Right lobe of liver (tissue), 4 donors: ENCODE data around the gene PLXNA4.

Experiments
- POLR2A ChIP-seq: fragments of 450-650 bp; IDR thresholded peaks from one replicate; pipeline ENCODE4 v1.6.1; 2017; ENCODE audit warnings: antibody characterized with exemption, mild to moderate bottlenecking
- TF ChIP-seq, protein P1 (sequence below), 4 donors: fragments of 200-600 bp in 3 of 4; fragments of 450-650 bp in 1 of 4; IDR thresholded peaks; one replicate each; pipeline versions ENCODE4 v1.5.1 to v1.8.0; 2016 to 2022; ENCODE audit warnings: antibody characterized with exemption in 4 of 4, mild to moderate bottlenecking in 2 of 4
- donor health status: DM: no; HTN: no; CAD: no.
- donor health status: DM: no; HTN: no; CAD: no.
- donor health status: DM: no; HTN: yes; CAD: no.

DNA sequence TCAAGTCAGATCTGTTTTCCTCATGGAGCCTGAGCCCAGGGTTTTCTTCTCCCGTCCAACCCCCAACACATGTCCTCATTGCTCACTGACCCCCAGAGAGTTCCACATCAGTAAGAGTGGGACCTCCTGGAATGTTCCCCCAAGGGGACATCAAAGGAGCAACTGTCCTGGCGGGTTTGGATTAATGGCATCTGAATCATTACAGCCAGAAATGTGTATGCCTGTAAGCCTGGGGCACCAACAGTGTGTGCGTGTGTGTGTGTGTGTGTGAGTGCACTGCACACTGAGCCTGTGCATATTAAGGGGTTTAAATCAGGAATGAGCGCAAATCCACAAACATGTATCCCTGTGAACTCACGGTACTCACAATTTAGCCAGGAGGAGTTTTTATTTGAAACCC is 222.3 kb downstream of the PLXNA4 start:
- no peak for TF ChIP-seq POLR2A
- TF ChIP-seq, protein P1, sequence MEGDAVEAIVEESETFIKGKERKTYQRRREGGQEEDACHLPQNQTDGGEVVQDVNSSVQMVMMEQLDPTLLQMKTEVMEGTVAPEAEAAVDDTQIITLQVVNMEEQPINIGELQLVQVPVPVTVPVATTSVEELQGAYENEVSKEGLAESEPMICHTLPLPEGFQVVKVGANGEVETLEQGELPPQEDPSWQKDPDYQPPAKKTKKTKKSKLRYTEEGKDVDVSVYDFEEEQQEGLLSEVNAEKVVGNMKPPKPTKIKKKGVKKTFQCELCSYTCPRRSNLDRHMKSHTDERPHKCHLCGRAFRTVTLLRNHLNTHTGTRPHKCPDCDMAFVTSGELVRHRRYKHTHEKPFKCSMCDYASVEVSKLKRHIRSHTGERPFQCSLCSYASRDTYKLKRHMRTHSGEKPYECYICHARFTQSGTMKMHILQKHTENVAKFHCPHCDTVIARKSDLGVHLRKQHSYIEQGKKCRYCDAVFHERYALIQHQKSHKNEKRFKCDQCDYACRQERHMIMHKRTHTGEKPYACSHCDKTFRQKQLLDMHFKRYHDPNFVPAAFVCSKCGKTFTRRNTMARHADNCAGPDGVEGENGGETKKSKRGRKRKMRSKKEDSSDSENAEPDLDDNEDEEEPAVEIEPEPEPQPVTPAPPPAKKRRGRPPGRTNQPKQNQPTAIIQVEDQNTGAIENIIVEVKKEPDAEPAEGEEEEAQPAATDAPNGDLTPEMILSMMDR (IDR thresholded peaks at IDR 0.05) = no peak
